ENCODE results near the gene GSKIP.
A peak's percentile ranks its signal among the peaks of the same experiment; 100 is the strongest.

The GSKIP gene

DNA sequence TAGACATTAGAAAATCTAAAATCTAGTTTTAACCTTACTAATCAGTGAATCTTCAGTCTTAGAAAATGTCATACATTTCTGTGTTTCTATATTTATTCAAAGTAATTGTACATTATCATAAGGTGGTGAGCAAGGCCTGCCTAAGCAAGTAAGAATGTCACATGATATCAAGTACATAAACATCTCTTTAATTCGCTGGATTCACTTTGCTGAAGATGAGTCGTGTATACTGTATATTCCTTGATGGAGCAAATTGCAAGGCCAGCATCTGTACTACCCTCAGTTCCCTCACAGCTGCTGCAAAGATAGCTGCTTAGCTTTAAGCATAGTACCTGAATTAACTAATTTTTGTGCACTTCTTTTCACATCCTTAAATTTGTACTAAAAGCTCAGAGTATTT lies 20.1 kb downstream of the GSKIP start:
- DNase-seq = no peak

DNA sequence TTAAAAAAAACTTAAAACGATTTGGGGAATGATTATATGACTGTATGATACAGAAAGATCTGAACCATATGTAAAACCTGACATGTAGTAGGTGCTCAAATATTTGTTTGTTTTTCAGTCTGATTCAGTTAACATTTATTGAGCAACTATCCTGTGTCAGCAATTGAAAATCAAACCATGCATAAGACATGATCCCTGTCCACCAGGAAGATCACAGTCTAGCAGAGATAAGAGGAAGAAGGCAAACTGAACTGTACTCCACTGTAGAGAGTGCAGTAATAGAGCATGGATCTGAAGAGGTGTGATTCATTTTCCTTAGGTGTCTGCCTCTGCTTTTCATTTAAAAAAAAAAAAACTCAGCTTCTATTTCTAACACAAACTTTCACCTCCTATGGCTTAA lies 20.7 kb downstream of the GSKIP start:
- DNase-seq = no peak

DNA sequence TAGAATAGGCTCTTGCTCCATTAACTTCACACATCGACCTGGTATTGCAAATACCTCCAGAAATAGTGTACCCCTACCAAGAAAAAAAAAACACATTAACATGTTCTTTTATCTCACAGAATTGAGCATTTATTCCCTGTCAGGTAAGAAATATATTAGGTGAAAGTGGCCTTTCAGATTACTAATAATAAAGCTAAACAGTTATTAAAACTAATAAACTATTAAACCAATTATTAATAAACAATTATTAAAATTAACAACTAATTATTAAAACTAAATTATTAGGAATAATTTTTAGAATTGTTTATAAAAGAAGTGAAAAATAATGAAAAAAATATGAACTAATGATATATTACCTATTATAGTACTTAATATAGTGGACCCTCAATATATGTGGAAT lies 21.4 kb downstream of the GSKIP start:
- no peak for DNase-seq

DNA sequence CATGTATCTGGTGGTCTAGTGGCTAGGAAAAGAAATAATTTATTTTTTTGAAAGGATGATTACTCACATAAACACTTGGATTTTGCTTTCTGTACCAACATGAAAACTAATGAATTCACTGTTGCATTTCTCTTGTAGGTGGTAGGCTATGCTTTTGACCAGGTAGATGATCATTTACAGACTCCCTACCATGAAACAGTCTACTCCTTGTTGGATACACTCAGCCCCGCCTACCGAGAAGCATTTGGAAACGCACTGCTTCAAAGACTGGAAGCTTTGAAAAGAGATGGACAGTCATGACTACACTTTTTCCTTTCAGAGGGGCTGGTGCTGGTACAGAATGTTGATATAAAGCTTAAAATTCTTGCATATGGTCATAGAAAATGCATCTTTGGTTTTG lies 22.1 kb downstream of the GSKIP start:
- no peak for DNase-seq

DNA sequence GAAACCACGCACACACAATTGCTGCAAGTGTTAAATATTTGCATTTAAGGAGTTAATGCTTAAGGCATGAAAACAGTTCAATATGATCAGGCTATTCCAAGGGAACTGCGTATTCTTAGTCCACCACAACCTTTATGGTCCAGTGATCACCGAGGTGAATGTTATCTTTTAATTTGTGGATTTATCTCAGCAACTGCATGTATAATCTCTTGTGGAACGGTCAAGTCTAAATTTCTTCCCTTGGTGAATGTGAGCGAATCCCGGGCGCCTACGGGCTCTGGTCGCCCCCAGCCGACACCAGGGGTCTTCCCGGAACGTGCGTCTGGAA lies 27.6 kb downstream of the GSKIP start:
- DNase-seq = no peak

DNA sequence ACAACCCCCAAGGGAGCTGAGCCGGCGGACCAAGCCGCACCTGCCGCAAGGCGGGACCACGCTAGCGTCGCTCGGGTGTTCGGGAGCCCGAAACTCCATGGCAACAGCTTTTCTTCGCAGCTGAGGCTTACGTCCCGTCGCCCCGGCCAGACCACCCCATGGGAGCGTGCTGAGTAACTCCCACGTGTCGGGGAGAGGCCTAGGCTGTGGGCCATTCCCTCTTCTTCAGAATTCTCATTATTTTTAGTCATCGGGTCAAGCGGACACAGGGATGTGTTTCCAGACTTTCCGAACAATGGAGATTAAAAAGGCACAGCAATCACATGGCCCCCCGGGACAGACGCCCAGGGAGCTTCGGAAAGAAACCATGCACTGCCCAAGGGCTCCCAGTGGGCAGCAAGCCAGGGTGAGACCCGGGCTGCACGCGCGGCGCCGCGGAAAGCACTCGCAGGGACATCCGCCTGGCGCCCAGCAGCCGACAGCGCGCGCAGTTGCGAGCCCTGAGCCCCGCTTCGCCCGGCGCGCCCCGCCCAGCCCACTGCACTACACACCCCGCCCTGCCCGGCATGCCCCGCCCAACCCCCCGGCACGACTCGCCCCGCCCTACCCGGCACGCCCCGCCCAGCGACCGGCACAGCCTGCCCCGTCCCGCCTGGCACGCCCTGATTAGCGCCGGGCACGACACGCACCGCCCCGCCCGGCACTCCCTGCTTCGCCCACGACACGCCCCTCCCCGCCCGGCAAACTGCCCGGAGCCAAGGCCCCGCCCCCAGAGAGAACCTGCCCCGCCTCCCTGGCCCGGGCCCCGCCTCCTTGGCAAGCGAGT lies 28.2 kb downstream of the GSKIP start:
- DNase-seq = peak; percentile 92

DNA sequence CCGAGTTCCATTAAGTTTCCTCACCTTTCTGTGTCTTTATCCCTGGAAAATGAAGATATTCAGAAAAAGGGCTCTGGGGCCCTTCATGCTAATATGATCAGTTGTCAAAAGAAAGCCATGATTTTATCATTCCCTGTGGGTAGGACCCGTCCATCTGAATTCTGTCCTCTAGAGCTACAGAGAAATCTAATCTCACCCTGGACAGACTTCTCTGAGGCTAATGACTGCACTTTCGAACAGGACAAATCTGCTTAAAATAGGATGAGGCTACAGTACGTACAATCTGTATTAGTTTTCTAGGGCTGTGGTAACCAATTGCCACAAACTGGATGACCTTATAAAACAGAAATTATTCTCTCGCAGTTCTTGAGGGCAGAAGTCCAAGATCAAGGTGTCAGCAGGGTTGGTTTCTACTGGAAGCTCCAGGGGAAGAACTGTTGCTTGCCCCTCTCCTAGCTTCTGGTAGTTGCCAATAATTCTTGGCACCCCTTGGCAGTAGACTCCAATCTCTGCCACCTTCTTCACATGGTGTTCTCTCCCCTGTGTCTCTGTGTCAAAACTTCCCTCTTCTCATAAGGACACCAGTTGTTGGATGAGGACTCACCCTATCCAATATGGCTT lies 29.9 kb downstream of the GSKIP start:
- DNase-seq = no peak

DNA sequence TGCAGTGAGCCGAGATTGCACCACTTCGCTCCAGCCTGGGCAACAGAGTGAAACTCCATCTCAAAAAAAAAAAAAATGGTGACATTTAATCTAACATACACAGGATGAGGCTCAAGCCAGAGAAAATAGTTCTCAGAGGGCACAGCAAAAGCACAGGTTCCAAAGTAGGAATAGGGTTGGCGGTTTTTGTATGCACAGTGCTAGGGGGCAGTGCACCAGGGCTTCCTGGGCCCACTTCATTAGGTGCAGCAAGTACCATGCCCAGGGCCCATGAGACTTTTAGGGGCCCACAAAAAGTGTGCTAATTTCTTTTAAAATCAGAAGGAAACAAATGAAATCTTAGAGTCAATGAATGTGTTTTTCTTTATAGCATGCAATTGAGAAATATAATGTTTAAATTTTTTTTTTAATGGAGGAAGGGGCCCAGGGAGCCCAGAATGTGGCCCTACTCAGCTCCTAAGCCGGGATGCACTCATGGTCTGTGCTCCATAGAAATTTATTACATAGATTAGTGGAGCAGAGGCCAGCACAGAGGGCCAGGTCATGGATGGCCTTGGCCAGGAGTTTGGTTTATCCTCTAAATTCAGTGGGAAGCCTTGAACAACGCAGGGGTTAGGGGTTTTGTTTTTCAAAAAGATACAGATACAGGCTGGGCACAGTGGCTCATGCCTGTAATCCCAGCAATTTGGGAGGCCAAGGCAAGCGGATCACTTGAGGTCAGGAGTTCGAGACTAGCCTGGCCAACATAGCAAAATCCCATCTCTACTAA lies 30.9 kb downstream of the GSKIP start:
- no peak for DNase-seq

DNA sequence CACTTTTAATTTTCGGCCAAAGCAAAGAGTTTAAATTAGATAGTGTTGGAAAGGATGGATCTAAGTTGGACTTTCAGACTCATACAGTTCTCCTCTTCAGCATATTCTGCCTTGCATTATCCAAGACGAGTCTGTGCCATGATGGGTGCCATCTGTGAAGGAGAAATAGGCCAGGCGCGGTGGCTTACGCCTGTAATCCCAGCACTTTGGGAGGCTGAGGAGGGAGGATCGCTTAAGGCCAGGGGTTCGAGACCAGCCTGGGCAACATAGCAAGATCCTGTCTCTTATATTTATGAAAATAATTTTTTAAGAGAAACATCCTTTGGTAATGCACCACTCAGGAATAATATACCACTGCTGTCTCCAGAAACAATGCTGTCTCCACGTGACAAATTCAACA lies 35.1 kb downstream of the GSKIP start:
- no peak for DNase-seq

DNA sequence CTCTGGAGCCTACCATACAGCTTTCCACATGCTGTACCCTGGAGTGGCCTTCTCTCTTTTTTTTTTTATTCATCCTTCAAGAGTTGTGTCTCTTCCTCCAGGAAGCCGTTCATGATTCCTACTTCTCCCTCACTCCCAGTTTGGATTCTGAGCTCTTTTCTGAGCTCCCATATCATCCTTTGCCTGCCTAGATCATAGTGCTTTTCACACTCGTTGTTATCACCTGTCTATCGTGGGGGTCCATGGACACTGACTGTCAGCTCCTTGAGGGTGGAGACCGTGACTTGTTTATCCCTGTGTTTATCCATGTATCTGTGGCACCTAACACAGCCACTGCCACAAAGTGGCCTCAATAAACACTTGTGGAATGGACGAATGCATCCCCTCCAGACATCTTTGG lies 35.6 kb downstream of the GSKIP start:
- DNase-seq = no peak

DNA sequence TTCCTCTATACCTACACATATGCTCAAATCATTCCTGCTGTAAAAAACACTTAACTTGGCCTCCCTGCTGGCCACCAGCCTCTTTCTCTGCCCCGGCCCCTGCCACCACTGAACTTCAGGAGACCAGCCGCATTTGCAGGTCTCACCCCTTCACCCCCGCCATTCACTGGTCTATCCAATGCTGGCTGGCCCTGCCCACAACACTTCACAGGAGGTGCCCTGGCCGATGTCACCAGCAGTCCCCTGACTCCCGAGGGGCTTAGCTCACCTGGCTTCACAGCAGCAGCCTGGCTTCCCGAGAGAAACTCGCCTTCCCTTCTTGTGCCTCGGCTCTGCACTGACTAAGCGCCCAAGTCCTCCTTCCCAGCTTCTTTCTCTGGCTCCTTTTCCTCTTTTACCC lies 36.1 kb downstream of the GSKIP start:
- no peak for DNase-seq

DNA sequence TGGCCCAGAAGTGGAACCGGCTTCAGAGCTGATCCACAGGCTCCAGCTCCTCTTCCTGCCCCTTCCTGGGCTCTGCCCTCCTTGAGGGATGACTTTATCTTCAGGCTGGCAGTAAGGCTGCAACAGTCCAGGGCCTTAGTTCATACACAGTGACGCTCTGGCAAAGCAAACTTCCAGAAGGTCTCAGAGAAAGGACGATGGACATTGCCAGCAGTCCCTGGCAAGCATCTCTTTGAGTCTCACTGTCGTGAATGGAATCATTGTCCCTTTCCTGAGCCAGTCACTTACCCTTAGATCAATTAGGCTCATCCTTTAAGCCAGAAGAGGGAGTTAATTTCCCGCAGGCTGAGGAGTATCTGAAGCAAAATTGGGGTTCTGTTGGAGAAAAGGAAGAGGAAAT lies 37.2 kb downstream of the GSKIP start:
- no peak for DNase-seq

DNA sequence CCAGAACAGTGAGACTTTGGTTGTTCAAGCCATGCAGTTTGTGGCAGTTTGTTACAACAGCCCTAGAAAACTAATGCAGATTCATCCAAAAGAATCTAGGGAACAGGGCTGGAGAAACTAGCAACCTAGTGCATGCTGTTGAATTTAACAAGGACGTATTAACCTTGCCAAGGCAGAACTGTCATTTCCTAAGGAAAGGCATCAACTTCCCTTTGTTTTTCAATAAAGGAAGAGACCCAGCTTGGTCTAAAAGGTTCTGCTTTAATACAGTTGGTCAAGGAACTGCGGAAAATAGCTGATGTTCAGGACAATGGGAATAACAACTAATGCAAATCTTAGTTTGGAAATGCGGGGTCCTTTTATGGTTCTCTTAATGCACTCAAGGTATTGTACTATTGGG lies 40.1 kb downstream of the GSKIP start:
- no peak for DNase-seq

DNA sequence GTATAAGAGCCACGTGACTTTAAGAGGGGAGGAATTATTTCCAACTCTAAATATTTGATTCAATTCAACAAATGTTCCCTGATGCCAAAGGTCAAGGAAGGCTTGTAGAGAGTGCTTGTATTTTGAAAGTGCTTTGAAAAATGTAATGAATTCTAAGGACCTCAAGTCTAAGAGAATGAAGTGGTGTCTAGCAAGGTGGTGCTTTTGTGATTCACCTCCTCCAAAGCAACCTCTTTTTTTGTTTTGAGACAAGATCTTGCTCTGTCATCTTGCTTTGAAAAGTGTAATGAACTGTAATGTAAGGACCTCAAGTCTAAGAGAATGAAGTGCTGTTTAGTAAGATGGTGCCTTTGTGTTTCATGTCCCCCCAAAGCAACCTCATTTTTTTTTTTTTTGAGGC lies 42.4 kb downstream of the GSKIP start:
- no peak for DNase-seq

DNA sequence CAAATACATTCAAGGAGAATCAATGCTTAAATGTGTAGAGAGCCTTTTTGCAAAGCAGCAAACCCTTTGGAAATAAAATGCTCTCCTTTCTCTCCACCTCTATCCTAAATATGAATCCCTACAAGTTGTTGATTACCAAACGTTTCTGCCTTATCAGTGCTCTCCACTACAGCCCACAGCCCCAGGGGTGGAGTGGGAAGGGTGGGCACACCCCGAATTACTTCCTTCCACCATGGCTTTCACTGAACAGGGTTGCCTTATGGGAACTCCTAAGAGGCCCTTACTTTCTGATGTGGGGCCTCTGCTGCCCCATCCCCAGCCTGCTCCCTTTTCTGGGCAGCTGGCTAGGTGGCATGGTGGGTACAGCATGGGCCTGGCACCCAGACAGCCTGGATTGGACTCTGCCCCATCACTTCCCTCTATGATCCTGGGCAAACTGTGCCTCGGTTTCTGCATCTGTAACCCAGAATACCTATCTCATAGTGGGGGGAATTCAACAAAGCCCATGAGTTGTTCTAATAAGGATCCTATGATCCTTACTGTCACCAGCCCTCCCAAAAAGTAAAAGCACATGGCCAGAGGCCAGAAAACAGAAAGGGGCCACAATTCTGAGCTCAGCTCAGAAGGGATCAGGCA lies 44.7 kb downstream of the GSKIP start:
- no peak for DNase-seq

DNA sequence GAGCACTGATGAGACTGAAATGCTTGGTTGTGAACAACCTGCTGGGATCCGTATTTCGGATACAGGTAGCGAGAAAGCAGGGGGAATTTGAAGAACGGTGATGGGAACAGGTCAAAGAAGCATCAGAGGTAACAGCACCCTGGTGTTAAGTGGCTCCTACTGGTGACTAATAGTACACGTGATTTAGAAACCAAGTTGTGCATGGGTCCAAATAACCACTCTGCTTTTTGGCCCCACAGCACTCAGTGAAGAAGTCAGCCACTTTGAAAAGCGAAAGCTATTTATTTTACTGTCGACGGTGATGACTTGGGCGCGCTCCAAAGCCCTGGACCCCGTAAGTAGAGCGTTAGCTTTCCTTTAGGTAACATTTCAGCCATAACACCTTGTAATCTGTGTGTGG lies 45.3 kb downstream of the GSKIP start:
- DNase-seq = no peak

DNA sequence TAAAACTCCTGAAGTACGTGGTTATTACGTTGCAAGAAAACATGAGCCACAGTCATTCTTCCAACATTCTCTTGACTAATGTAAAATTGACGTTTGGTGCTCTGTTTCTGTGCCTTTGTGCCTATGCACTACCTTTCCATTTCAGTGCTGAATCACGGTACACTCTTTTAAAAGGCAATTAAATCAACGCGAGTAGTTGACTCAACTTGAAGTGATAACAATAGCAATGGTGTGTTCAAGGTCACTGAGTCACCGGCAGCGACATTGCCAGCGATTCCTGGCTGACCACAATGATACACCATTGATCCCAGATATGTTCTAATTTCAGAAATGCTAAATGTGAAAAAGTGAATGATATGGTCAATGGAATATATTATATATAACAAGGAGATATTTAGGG lies 46.4 kb downstream of the GSKIP start:
- DNase-seq = no peak

DNA sequence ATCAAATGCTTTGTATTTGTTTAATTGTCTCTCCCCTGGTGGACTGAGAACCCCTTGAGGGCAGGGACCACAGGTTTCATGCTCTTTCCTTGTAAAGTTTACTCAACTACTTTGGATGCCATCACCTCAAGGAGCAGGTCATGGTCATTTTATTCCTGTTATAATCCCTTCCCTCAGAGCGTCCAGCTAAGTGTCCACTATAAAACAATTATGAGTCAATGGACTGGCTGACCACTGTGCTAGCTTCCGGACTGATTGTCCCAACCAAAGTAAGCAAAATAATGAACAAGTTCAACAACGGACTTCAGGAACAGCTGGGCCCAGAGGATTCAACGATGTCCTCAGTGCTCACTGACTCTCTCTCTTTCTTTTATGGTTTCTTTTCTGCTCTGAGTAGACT lies 46.8 kb downstream of the GSKIP start:
- no peak for DNase-seq

DNA sequence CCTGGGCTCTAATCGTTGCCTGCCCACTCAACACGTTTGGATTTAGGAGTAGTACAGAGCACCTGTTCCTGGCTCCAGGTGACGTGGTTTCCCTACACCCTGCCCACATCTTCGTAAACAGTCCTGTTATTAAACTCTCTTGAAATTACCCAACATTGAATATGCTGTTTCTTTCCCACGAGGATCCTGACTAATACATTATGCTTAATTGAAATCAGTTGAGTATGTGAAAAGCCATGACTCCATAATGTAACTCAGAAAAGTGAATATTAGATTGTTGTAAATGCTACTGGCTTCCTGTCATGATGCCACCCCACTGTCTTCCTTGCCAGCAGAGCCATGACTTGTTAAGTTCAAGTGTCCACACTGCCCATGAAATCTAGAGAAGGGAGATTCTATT lies 50.2 kb downstream of the GSKIP start:
- DNase-seq = no peak

DNA sequence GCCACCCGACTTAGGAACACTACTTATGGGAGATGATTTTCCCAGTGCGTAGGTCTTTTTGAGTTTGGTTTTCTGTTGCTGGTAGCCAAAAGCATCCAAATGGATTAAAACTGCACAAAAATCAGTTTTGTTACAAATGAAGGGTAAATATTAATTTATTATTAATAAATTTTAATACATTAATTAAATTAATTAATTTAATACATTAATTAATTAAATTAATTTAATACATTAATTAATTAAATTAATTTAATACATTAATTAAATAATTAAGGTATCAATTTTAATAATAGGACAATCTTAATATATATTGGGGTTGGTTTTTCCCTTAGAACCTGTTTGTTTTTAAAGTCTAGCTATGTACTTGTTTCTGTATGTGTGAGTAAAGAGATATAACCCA lies 52.2 kb downstream of the GSKIP start:
- DNase-seq = no peak

DNA sequence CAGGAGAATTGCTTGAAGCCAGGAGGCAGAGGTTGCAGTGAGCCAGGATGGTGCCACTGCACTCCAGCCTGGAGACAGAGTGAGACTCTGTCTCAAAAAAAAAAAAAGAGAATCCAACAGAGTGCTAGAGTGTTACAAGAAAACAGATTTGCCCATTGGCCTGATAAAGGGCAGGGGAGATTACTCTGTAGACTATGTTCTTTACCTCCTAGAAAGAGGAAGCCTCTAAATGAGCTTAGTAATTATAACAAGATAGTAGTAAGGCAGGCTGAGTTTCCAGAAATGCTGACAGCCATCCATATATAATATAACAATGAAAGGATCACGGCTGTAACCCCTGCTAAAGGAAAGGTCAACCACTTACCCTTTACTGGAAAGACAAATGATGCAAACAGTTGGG lies 53.0 kb downstream of the GSKIP start:
- no peak for DNase-seq

DNA sequence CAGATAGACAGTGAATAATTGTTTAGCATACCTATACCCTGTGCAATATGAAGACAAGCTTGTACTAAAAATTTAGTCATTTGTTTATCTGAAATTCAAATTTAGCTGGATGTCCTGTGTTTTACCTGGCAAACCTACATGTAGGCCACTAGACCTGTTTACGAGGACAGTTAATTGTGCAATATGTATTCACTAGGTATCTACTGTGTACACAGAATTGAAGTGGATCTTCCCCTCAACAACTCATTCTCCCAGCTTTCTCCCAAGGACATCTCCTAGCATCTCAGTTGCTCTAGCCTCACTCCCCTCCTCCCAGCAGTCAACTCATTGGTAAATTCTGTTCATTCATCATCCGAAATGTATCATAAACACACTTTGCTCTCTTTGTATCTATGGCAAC lies 53.9 kb downstream of the GSKIP start:
- DNase-seq = no peak

DNA sequence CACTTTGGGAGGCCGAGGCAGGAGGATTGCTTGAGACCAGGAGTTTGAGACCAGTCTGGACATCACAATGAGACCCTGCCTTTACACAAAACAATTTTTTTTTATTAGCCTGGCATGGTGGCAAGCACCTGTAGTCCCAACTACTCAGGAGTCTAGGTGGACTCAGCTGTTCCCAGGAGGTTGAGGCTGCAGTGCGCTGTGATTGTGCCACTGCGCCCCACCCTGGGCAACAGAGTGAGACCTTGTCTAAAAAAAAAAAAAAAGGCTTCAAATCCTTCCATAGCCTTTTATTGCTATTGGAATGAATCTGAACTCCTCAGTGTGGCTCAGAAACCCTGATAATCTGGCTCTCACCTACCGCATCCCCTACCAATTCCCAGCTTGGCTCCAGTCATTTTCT lies 54.7 kb downstream of the GSKIP start:
- no peak for DNase-seq

DNA sequence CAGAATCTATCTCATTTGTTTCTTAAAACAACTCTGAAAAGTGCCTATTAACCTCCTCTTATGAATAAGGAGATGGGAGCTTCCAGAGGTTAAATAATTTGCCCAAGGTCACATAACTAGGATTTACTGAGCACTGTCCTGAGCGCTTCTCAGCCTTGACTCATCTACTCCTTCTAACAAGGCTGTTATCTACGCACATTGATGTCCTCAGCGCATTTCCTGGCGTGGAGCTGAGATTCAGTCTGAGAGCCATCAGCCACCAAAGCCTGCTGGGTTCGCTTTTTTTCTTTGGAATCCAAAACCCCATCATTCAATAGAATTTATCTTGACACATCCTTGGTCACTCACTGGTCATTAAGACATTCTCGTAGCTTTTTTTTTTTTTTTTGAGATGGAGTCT lies 57.9 kb downstream of the GSKIP start:
- no peak for DNase-seq

Data from fibroblast of upper back skin (primary cell).